ENCODE measurements around the gene EOGT. TPM values are rescaled to one million over a fixed set of nuclear protein-coding genes. Genes with fewer than 3 reads are reported as not detected.

Gene EOGT
- total RNA-seq, 4 donors from 2014 or later = 13.3 to 25.2 (median 20.1) TPM

GRCh38 chr3:68986496-68987208, 26.8 kb downstream of the EOGT start:
- peaks cover 0 to 78% of the 10 kb centered on the region in 2 donors for H3K36me3 ChIP-seq
- TF ChIP-seq POLR2A (IDR thresholded peaks at IDR 0.05) (no peak), CTCF (IDR thresholded peaks at IDR 0.05 in 4 of 5, conservative IDR thresholded peaks at IDR 0.05 in 1 of 5) (no peak)

GRCh38 chr3:68985146-68985790, 28.2 kb downstream of the EOGT start:
- DNase-seq = no peak
- H3K4me3 ChIP-seq = no peak overlapping the region
- intact Hi-C loops (cut with DNase I; ENCODE audit: low total_unique reads) = no loop called here
- peaks cover 0 to 87% of the 10 kb centered on the region in 2 donors for H3K36me3 ChIP-seq
- in situ Hi-C loops (cut with MboI; ENCODE audit: low sequenced_read_pairs in 4 of 4) = no loop called here
- TF ChIP-seq CTCF (IDR thresholded peaks at IDR 0.05 in 4 of 5, conservative IDR thresholded peaks at IDR 0.05 in 1 of 5) (no peak), POLR2A (IDR thresholded peaks at IDR 0.05) (no peak)
- H3K27me3 ChIP-seq = no peaks in the 10 kb centered on the region
- H3K4me1 ChIP-seq = no peaks in the 10 kb centered on the region
- no peaks in the 10 kb centered on the region for H3K9me3 ChIP-seq
- ATAC-seq = no peak
- H3K27ac ChIP-seq = no peak overlapping the region

More at GRCh38 chr3:68986496-68987208, 26.8 kb downstream of the EOGT start:
- no peak overlapping the region for H3K4me3 ChIP-seq
- ATAC-seq (no peak), DNase-seq (no peak)
- in situ Hi-C loops (cut with MboI; ENCODE audit: low sequenced_read_pairs in 4 of 4) (no loop called here), intact Hi-C loops (cut with DNase I; ENCODE audit: low total_unique reads) (no loop called here)
- H3K27me3 ChIP-seq = no peaks in the 10 kb centered on the region
- no peaks in the 10 kb centered on the region for H3K4me1 ChIP-seq
- H3K9me3 ChIP-seq = no peaks in the 10 kb centered on the region
- no peak overlapping the region for H3K27ac ChIP-seq

GRCh38 chr3:68984011-68984530, 29.4 kb downstream of the EOGT start:
- Histone ChIP-seq H3K4me1 (no peaks in the 10 kb centered on the region), H3K4me3 (no peak overlapping the region), H3K9me3 (no peaks in the 10 kb centered on the region), H3K36me3 (peaks cover 0 to 97% of the 10 kb centered on the region in 2 donors), H3K27ac (no peak overlapping the region), H3K27me3 (no peaks in the 10 kb centered on the region)
- ATAC-seq = no peak
- in situ Hi-C loops (cut with MboI; ENCODE audit: low sequenced_read_pairs in 4 of 4) (no loop called here), intact Hi-C loops (cut with DNase I; ENCODE audit: low total_unique reads) (no loop called here)
- TF ChIP-seq POLR2A (IDR thresholded peaks at IDR 0.05) (no peak), CTCF (IDR thresholded peaks at IDR 0.05 in 4 of 5, conservative IDR thresholded peaks at IDR 0.05 in 1 of 5) (no peak)
- DNase-seq = no peak

GRCh38 chr3:68977486-68978167, 35.9 kb downstream of the EOGT start:
- no peak for ATAC-seq
- in situ Hi-C loops (cut with MboI; ENCODE audit: low sequenced_read_pairs in 4 of 4) = no loop called here
- intact Hi-C loops (cut with DNase I; ENCODE audit: low total_unique reads) = no loop called here
- Histone ChIP-seq H3K27me3 (no peaks in the 10 kb centered on the region), H3K36me3 (peaks cover 0 to 85% of the 10 kb centered on the region in 2 donors), H3K9me3 (no peaks in the 10 kb centered on the region), H3K4me3 (no peak overlapping the region), H3K4me1 (no peaks in the 10 kb centered on the region), H3K27ac (no peak overlapping the region)
- no peak for DNase-seq
- TF ChIP-seq CTCF (IDR thresholded peaks at IDR 0.05 in 4 of 5, conservative IDR thresholded peaks at IDR 0.05 in 1 of 5) (no peak), POLR2A (IDR thresholded peaks at IDR 0.05) (no peak)
